Stomach (tissue), 9 donors: ENCODE measurements around the gene NDNF. TPM values are rescaled to one million over a fixed set of nuclear protein-coding genes. Genes with fewer than 3 reads are reported as not detected.

ENCODE experiments used
- DNase-seq, 2 donors: peaks; one replicate each; pipeline versions ENCODE4 v3.0.0 to v3.0.0-alpha.2; 2013 to 2019
- H3K27ac ChIP-seq, 5 donors: fragments of 200-600 bp in 4 of 5; sonication (generic) in 4 of 5; one replicate each; pipeline ENCODE4 v1.5.1; 2013 to 2019; ENCODE audit warnings: mild to moderate bottlenecking in 1 of 5, moderate library complexity in 1 of 5
- H3K27me3 ChIP-seq, 3 donors: fragments of 200-600 bp; sonication (generic); one replicate each; pipeline ENCODE4 v1.5.1; 2017 to 2019; ENCODE audit warnings: mixed run types in 1 of 3
- H3K36me3 ChIP-seq, 4 donors: fragments of 200-600 bp; sonication (generic); 1 replicate in 3 of 4; 2 replicates in 1 of 4; pipeline ENCODE4 v1.5.1; 2016 to 2019
- H3K4me1 ChIP-seq, 4 donors: fragments of 200-600 bp; sonication (generic); one replicate each; pipeline ENCODE4 v1.5.1; 2016 to 2019
- H3K4me3 ChIP-seq, 4 donors: fragments of 200-600 bp; sonication (generic) in 3 of 4; one replicate each; pipeline ENCODE4 v1.5.1; 2016 to 2019; ENCODE audit warnings: mild to moderate bottlenecking in 1 of 4
- H3K9me3 ChIP-seq, 4 donors: fragments of 200-600 bp; sonication (generic); one replicate each; pipeline ENCODE4 v1.5.1; 2016 to 2019
- CTCF ChIP-seq, 7 experiments: fragments of 450-650 bp in 4 of 7; fragments of 200-600 bp in 3 of 7; sonication (generic) in 3 of 7; IDR thresholded peaks; one replicate each; pipeline ENCODE4 v1.5.1; 2016 to 2019; ENCODE audit warnings: antibody characterized with exemption in 7 of 7, control low read depth in 2 of 7, mild to moderate bottlenecking in 1 of 7
- EP300 ChIP-seq: sonication (generic); formaldehyde crosslinking; IDR thresholded peaks from one replicate; pipeline ENCODE4 v1.6.1; 2017; ENCODE audit warnings: antibody characterized with exemption
- POLR2A ChIP-seq, 4 donors: fragments of 450-650 bp; IDR thresholded peaks; one replicate each; pipeline ENCODE4 v1.6.1; 2016; ENCODE audit warnings: antibody characterized with exemption in 4 of 4, control low read depth in 2 of 4, mild to moderate bottlenecking in 1 of 4, moderate library complexity in 1 of 4
- POLR2AphosphoS5 ChIP-seq, 3 donors: sonication (generic); formaldehyde crosslinking; IDR thresholded peaks; one replicate each; pipeline ENCODE4 v1.6.1; 2016; ENCODE audit warnings: antibody characterized with exemption in 3 of 3
- WGBS, 5 donors: extraction: QIAGEN DNeasy Blood & Tissue Kit in 3 of 5; methylation state at CpG; one replicate each; pipeline versions ENCODE4 v1.1.5 to v1.1.7; 2013 to 2018; 5-methylcytosine and 5-hydroxymethylcytosine counted together
- intact Hi-C: fragments of 100-400 bp; cut with DNase I; formaldehyde crosslinking; loops from one replicate; pipeline ENCODE4 v1.15.1; 2023; ENCODE audit warnings: low total_unique reads
- polyA plus RNA-seq, 3 donors: library from polyadenylated mRNA; stranded (reverse); fragments of 200-250 nt; gene quantifications; one replicate each; pipeline ENCODE4 v1.2.3, GENCODE V29; 2013
- total RNA-seq, 5 donors: library from RNA; depleted of rRNA; stranded (reverse); fragments of >200 nt; gene quantifications; one replicate each; pipeline versions ENCODE4 v1.1.0 to v1.2.3, GENCODE V29; 2014 to 2016
- donor health status: healthy with polysubstance abuse.
- donor health status: Bipolar disorder and iron deficiency.
- donor health status: healthy.

Gene NDNF
- total and polyA plus RNA-seq, 8 donors, result 0.68 to 8.1 (median 3.0) TPM

- H3K27ac ChIP-seq, result no peak overlapping the region
- H3K4me3 ChIP-seq, result no peak overlapping the region
- H3K27me3 ChIP-seq, result no peaks in the 10 kb centered on the region
- no peaks in the 10 kb centered on the region for H3K9me3 ChIP-seq
- intact Hi-C loops, result no loop called here
- TF ChIP-seq POLR2AphosphoS5 (IDR thresholded peaks at IDR 0.05) (no peak), EP300 (no peak), CTCF (IDR thresholded peaks at IDR 0.05) (no peak), POLR2A (IDR thresholded peaks at IDR 0.05) (no peak)
- H3K36me3 ChIP-seq, result no peaks in the 10 kb centered on the region
- H3K4me1 ChIP-seq, result peaks cover 0 to 10% (median 3%) of the 10 kb centered on the region in 4 donors
- no peak for DNase-seq
These were observed 18.0 kb downstream of the NDNF start for GRCh38 chr4:121054373-121054772.

- Histone ChIP-seq H3K4me3 (no peak overlapping the region), H3K36me3 (no peaks in the 10 kb centered on the region), H3K27ac (no peak overlapping the region), H3K4me1 (peaks cover 0 to 17% (median 5%) of the 10 kb centered on the region in 4 donors), H3K9me3 (no peaks in the 10 kb centered on the region), H3K27me3 (no peaks in the 10 kb centered on the region)
- DNase-seq, result no peak
- WGBS, 5 donors, result 74 to 85% (median 80%) methylated on average over 3 of the region's 3 CpGs
- TF ChIP-seq POLR2AphosphoS5 (IDR thresholded peaks at IDR 0.05) (no peak), POLR2A (IDR thresholded peaks at IDR 0.05) (no peak), CTCF (IDR thresholded peaks at IDR 0.05) (no peak), EP300 (no peak)
- intact Hi-C loops, result no loop called here
These were observed 18.7 kb downstream of the NDNF start for GRCh38 chr4:121053601-121054143.

GRCh38 chr4:121050300-121050699 lies 22.0 kb downstream of the NDNF start:
- Histone ChIP-seq H3K4me1 (peaks cover 0 to 17% (median 5%) of the 10 kb centered on the region in 4 donors), H3K9me3 (no peaks in the 10 kb centered on the region), H3K27ac (no peak overlapping the region), H3K36me3 (no peaks in the 10 kb centered on the region), H3K4me3 (no peak overlapping the region), H3K27me3 (no peaks in the 10 kb centered on the region)
- intact Hi-C loops, result no loop called here
- TF ChIP-seq POLR2A (IDR thresholded peaks at IDR 0.05) (no peak), POLR2AphosphoS5 (IDR thresholded peaks at IDR 0.05) (no peak), CTCF (IDR thresholded peaks at IDR 0.05) (peak in 2 of 7 experiments; percentile 29 to 32)
- peak in 1 of 2 donors; percentile 49 for DNase-seq

- no peaks in the 10 kb centered on the region for H3K9me3 ChIP-seq
- intact Hi-C loops, result no loop called here
- WGBS, 5 donors, result 38 to 56% (median 41%) methylated on average over 3 of the region's 3 CpGs
- no peaks in the 10 kb centered on the region for H3K36me3 ChIP-seq
- H3K4me1 ChIP-seq, result peaks cover 0 to 17% (median 5%) of the 10 kb centered on the region in 4 donors
- H3K27ac ChIP-seq, result peak overlapping the region in 1 of 5 donors; percentile 50
- TF ChIP-seq EP300 (no peak), CTCF (IDR thresholded peaks at IDR 0.05) (no peak), POLR2AphosphoS5 (IDR thresholded peaks at IDR 0.05) (no peak), POLR2A (IDR thresholded peaks at IDR 0.05) (no peak)
- peak in 1 of 2 donors; percentile 29 for DNase-seq
- no peak overlapping the region for H3K4me3 ChIP-seq
- no peaks in the 10 kb centered on the region for H3K27me3 ChIP-seq
These were observed 23.2 kb downstream of the NDNF start for GRCh38 chr4:121049072-121049599.
